Stimulated activated CD4-positive, alpha-beta T cell treated with anti-CD3 and anti-CD28 coated beads, Interleukin-15, amount 100 ng/mL, for 24 hours (primary cell): ENCODE measurements around the gene TMEM63C.

ENCODE experiments used
- DNase-seq: peaks from one replicate; pipeline ENCODE4 v3.0.0-alpha.2; 2020

TMEM63C gene

GRCh38 chr14:77224212-77224611 is 42.6 kb downstream of the TMEM63C start:
- no peak for DNase-seq

DNA sequence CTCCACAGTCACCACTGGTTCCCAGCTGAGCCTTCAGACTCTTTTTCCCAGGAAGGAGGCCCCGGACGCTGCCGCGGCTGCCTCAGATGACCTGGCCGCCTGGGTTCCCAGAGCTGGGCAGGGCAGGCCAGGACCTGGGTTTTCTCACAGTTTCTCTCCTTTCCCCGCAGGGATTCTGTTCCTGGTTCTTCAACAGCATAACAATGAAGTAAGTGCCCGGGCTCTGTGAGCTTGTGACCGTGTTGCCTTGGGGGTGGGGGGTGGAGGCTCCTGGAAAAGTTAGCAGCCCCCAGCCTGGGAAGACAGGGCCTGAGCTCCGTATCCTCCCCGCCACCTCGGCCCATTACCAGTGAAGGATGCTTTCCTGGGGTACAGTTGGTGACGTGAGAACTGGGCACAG is 43.7 kb downstream of the TMEM63C start:
- no peak for DNase-seq

GRCh38 chr14:77225892-77226557 is 44.4 kb downstream of the TMEM63C start:
- DNase-seq: no peak

DNA sequence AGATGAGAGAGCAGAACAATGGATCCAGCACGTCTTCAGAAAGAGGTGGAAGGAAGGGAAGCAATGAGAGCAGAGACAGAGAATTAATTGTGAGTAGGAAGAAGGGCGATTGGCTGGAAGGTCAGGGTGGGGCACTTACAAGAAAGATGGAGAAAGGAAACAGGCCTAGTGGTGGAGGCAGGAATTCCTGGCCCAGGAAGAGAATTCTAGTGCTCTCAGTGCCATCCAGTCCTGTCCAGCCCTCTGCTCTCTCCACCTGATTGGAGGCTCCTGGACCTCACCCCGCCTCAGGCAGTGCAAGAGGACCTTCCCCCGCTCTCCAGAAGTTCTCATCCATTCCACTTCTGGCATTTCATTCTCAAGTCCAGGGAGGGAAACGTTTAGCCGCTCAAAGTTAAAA is 46.5 kb downstream of the TMEM63C start:
- no peak for DNase-seq

DNA sequence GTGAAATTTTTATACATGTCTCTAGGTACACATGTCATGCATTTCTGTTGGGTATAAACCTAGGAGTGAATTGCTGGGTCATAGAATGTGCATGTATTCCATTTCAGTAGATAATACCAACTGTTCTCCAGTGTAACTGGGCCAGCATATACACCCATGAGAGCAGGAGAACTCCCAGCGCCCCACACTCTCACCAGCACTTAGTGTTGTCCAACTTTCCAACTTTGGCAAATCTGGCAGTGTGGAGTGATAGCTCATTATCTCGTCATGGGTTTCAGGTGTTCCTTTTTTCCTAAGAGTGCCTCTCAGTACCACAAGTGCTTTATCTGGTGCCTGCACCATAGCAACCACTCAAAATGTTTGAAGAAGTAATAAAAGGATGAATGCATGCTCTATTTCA is 49.3 kb downstream of the TMEM63C start:
- no peak for DNase-seq

GRCh38 chr14:77231721-77232120 is 50.1 kb downstream of the TMEM63C start:
- no peak for DNase-seq

DNA sequence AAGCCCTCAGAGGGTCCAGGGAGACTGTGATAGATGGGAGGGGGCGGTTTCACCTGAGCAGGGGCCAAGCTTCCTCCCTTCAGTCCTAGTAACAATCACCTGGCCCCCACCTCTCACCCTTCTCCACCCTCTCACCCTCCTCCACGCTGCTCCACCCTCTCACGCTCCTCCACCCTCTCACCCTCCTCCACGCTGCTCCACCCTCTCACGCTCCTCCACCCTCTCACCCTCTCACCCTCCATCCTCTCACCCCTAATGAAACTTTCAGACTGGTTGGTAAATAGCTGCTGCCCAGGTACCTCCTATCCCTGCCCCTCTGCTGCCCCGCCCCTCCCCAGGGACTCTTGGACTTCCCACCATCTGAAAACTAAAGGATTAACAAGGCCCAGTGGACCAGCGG is 55.2 kb downstream of the TMEM63C start:
- no peak for DNase-seq

DNA sequence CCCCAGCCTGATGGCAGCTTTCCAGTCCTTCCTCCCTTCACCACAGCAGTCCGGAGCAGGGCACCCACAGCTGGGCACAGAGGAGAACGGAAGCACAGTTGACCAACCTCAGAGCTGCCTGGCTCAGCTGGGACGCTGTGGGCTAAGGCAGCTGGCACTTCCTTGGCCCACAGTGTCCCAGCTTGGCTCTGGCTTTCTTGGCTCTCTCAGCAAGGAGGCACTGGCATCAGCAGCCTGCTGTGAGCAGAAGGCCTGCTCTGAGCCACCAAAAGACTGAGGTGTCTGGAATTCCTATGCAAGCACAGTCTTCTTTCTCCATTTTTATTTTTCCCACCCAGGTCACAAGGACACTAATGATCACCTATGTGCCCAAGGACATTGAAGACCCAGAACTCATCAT is 56.8 kb downstream of the TMEM63C start:
- no peak for DNase-seq

- no peak for DNase-seq
Measured at GRCh38 chr14:77238996-77239395, 57.4 kb downstream of the TMEM63C start.

- no peak for DNase-seq
Measured at GRCh38 chr14:77239412-77239811, 57.8 kb downstream of the TMEM63C start.

- DNase-seq: no peak
Measured at GRCh38 chr14:77240336-77240915, 58.8 kb downstream of the TMEM63C start.

DNA sequence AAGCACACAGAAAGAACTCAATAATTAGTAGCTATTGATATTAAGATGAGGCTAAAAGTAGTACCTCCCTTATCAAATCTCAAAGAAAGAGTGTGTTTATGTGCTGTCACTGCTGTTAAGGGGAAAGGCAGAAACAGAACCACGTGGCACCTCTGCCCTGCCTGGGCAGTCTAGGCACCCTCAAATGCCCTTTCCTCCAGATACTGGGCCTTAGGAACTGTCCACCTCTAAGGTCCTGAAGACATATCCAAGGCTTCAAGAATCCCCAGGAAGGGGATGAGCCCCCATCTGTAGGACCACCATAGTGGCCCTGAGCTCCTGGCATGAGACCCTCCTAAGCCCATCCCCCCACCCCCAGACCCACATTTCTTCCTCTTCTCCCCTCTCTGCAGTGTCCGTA is 60.4 kb downstream of the TMEM63C start:
- DNase-seq: no peak

DNA sequence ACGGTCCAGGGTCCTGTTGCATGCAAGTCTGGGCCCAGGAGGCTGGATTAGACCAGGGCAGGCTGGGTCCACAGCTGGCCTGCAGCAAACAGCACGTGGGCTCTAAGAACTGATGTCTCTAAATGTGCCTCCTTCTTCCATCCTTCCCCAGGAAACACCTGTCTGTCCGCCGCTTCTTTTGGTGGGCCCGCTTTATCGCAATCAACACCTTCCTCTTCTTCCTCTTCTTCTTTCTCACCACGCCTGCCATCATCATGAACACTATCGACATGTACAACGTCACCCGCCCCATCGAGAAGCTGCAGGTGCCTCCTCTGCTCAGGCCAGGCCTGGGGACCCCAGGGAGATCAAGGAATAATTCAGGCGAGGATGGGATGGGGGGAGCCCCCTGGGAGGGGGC is 61.2 kb downstream of the TMEM63C start:
- no peak for DNase-seq

- no peak for DNase-seq
Measured at GRCh38 chr14:77243853-77244252, 62.3 kb downstream of the TMEM63C start.

DNA sequence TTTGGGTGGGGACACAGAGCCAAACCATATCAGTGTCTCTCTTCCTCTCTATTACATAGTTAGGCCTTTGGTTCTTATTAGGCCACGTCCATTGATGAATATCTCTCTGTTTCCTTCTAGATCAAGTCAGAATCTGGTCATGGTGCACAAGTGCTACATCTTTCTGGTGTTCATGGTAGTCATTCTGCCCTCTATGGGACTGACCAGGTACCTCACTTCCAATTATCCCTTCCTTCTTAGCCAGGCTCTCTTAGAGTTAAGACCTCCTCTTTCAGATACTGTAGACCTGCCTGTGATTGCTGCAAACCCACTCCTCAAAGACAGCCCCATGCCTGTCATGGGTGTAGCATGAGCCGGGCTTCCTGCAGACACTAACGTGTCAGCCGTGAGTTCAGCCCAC is 64.2 kb downstream of the TMEM63C start:
- no peak for DNase-seq

DNA sequence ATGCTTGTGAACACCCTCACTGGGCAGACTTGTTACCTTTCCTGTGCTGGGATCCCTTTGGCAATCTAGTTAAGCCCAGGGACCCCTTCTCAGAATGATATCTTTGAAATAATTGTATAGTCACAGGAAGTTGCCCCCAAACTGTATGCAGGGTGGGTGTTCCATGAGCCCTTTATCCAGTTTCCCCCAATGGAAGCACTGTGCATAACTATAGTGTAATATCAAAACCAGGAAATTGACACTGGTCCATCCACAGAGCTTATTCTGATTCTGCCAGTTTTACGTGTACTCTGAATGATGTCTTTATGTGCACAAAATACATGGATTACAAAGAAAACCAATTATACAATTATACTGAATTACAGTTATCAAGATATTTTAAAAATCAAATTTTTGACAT is 65.2 kb downstream of the TMEM63C start:
- DNase-seq: no peak

DNA sequence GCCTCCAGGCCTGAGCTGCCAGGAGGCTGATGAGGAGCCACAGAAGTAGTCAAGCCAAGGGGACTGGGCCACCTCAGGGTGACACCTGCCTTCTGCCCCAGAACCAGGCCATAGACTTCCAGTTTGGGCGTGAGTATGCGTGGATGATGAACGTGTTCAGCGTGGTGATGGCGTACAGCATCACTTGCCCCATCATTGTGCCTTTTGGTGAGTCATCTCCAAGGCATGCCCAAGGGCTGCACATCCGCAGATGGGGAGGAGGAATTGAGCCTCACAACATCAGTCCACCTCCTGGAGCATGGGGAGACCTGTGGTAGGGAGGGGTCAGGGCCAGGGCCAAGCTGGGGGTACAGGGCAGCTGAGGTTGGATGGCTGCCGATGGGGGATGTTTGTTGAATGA is 67.1 kb downstream of the TMEM63C start:
- DNase-seq: no peak

DNA sequence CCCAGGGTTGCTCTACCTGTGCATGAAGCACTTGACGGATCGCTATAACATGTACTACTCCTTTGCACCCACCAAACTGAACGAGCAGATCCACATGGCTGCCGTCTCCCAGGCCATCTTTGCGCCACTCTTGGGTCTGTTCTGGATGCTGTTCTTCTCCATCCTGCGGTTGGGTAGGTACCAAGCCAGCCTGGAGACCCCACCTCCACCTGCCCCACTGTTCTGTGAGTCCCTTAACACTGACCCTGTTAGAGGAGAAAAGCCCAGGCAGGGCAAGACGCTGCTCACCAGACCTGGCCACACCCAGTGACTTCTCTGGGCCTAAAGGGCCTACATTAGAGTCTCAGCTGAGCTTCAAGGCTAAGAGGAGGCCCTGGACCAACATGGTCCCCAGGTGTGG is 67.7 kb downstream of the TMEM63C start:
- no peak for DNase-seq

GRCh38 chr14:77250927-77251326 is 69.3 kb downstream of the TMEM63C start:
- no peak for DNase-seq

- no peak for DNase-seq
Measured at GRCh38 chr14:77251870-77252269, 70.3 kb downstream of the TMEM63C start.

- no peak for DNase-seq
Measured at GRCh38 chr14:77253333-77254190, 72.0 kb downstream of the TMEM63C start.

GRCh38 chr14:77256694-77257093 is 75.1 kb downstream of the TMEM63C start:
- DNase-seq: no peak

GRCh38 chr14:77257700-77258099 is 76.1 kb downstream of the TMEM63C start:
- DNase-seq: no peak

DNA sequence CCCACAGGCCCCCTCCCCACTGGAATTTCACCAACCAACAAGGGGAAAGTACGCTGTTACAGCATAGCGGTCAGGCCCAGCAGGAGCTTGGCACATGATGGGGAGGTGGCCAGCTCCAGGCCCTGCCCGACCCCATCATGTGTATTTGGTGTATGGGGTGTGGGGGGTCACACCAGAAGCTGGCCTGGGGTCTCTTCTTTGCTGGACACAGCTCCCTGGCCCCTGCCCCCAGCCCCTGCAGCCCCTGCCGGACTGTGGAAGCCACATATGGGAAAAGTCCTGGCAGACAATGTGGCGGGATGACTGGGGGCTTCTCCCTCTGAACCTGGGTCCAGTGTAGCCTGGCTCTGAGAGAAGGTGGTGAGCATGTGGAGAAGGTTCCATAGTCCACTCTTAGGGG is 77.0 kb downstream of the TMEM63C start:
- no peak for DNase-seq
